Hepatocyte (in vitro differentiated cells): ENCODE results near the gene WWTR1. TPM values are rescaled to one million over a fixed set of nuclear protein-coding genes. Genes with fewer than 3 reads are reported as not detected.

ENCODE experiments used
- DNase-seq: peaks from one replicate; pipeline ENCODE4 v3.0.0-alpha.2; 2016; ENCODE audit warnings: low spot score
- H2AFZ ChIP-seq: fragments of 200-600 bp; sonication (generic); 2 replicates; pipeline ENCODE4 v1.6.0; 2016; ENCODE audit warnings: antibody characterized with exemption, mild to moderate bottlenecking
- H3K27ac ChIP-seq: fragments of 200-600 bp; sonication (generic); 2 replicates; pipeline ENCODE4 v1.5.1; 2016; ENCODE audit warnings: mild to moderate bottlenecking
- H3K27me3 ChIP-seq: fragments of 200-600 bp; sonication (generic); 2 replicates; pipeline ENCODE4 v1.6.1; 2016
- H3K36me3 ChIP-seq: fragments of 200-600 bp; sonication (generic); replicated peaks from 2 replicates; pipeline ENCODE4 v1.5.1; 2016; ENCODE audit warnings: low read depth; ENCODE audit not compliant: insufficient read depth
- H3K4me1 ChIP-seq: fragments of 200-600 bp; sonication (generic); 2 replicates; pipeline ENCODE4 v1.5.1; 2016; ENCODE audit warnings: mild to moderate bottlenecking, moderate library complexity; ENCODE audit not compliant: insufficient read depth
- H3K4me2 ChIP-seq: fragments of 200-600 bp; sonication (generic); 2 replicates; pipeline ENCODE4 v1.6.0; 2016
- H3K4me3 ChIP-seq: fragments of 200-600 bp; sonication (generic); 2 replicates; pipeline ENCODE4 v1.5.1; 2016; ENCODE audit warnings: mild to moderate bottlenecking
- H3K79me2 ChIP-seq: fragments of 200-600 bp; sonication (generic); 2 replicates; pipeline ENCODE4 v1.6.0; 2017; ENCODE audit warnings: mild to moderate bottlenecking
- H3K9me2 ChIP-seq: fragments of 200-600 bp; sonication (generic); replicated peaks from 2 replicates; pipeline ENCODE4 v1.6.0; 2017; ENCODE audit warnings: mild to moderate bottlenecking; ENCODE audit not compliant: insufficient read depth
- H3K9me3 ChIP-seq: fragments of 200-600 bp; sonication (generic); 2 replicates; pipeline ENCODE4 v1.5.1; 2016; ENCODE audit warnings: low read depth, mild to moderate bottlenecking
- H4K20me1 ChIP-seq: fragments of 200-600 bp; sonication (generic); 2 replicates; pipeline ENCODE4 v1.6.0; 2016; ENCODE audit warnings: mild to moderate bottlenecking; ENCODE audit not compliant: insufficient read depth, poor library complexity, severe bottlenecking
- EZH2 ChIP-seq: fragments of 200-600 bp; sonication (generic); IDR thresholded peaks from 2 replicates; pipeline ENCODE4 v1.6.1; 2016; ENCODE audit warnings: antibody characterized with exemption, mild to moderate bottlenecking, borderline replicate concordance
- EZH2phosphoT487 ChIP-seq: fragments of 200-600 bp; sonication (generic); IDR thresholded peaks from one replicate; pipeline ENCODE4 v1.6.1; 2018; ENCODE audit warnings: antibody characterized with exemption, mild to moderate bottlenecking, low read depth, moderate library complexity; ENCODE audit not compliant: unreplicated experiment, severe bottlenecking
- WGBS: methylation state at CpG from one replicate; pipeline ENCODE4 v1.1.6; 2016; ENCODE audit warnings: low lambda C conversion rate; ENCODE audit errors: missing lambda C conversion rate; 5-methylcytosine and 5-hydroxymethylcytosine counted together
- polyA plus RNA-seq: library from polyadenylated mRNA; unstranded; fragments of >200 nt; fragmentation: Nextera tagmentation; extraction: Ambion mirVana; gene quantifications from 2 replicates; pipeline ENCODE4 v1.2.1, GENCODE V29; 2016
- total RNA-seq: library from RNA; depleted of rRNA; stranded (reverse); fragments of >200 nt; gene quantifications from 2 replicates; pipeline ENCODE4 v1.2.3, GENCODE V29; 2014
- TF ChIP-seq, protein P1 (sequence below): fragments of 200-600 bp; sonication (generic); IDR thresholded peaks from 2 replicates; pipeline ENCODE4 v1.5.1; 2016; ENCODE audit warnings: antibody characterized with exemption, mild to moderate bottlenecking; ENCODE audit not compliant: poor library complexity

Gene WWTR1
- total and polyA plus RNA-seq, 2 experiments from 2014 or later = 40.5 to 54.7 TPM

DNA sequence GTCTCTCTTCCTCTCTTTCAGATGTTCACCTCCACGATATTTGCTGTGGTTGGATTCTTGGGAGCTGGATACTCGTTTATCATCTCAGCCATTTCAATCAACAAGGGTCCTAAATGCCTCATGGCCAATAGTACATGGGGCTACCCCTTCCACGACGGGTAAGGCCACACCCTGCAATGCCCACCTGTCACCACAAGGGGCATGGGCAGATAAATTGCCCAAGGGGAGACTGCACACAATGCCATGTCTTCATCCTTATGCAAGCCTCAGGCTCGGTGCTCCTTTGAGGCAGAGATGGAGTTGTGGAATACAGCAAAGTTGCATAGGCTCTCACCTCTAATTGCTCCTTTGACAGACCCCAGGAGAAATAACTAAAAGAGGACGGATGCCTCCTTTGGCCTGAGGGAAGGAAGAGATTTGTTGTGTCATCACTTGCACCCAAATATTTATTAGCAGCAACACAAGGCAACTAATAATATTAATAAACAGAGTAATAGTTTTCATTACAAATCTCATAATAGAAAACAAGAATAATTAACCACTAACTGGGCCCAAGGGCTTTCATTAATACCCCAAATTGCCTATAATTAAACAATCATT, 170.1 kb downstream of the WWTR1 start:
- Histone ChIP-seq H2AFZ (no peak overlapping the region), H3K79me2 (no peaks in the 10 kb centered on the region), H3K36me3 (no peaks in the 10 kb centered on the region), H3K27ac (no peak overlapping the region), H3K4me3 (no peak overlapping the region), H4K20me1 (no peaks in the 10 kb centered on the region), H3K27me3 (no peaks in the 10 kb centered on the region), H3K4me1 (no peaks in the 10 kb centered on the region), H3K9me3 (no peaks in the 10 kb centered on the region), H3K9me2 (no peaks in the 10 kb centered on the region), H3K4me2 (no peak overlapping the region)
- DNase-seq = no peak
- TF ChIP-seq EZH2phosphoT487 = no peak
- TF ChIP-seq, protein P1, sequence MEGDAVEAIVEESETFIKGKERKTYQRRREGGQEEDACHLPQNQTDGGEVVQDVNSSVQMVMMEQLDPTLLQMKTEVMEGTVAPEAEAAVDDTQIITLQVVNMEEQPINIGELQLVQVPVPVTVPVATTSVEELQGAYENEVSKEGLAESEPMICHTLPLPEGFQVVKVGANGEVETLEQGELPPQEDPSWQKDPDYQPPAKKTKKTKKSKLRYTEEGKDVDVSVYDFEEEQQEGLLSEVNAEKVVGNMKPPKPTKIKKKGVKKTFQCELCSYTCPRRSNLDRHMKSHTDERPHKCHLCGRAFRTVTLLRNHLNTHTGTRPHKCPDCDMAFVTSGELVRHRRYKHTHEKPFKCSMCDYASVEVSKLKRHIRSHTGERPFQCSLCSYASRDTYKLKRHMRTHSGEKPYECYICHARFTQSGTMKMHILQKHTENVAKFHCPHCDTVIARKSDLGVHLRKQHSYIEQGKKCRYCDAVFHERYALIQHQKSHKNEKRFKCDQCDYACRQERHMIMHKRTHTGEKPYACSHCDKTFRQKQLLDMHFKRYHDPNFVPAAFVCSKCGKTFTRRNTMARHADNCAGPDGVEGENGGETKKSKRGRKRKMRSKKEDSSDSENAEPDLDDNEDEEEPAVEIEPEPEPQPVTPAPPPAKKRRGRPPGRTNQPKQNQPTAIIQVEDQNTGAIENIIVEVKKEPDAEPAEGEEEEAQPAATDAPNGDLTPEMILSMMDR = peak; percentile 16
- 71% methylated on average over 6 of the region's 6 CpGs for WGBS

DNA sequence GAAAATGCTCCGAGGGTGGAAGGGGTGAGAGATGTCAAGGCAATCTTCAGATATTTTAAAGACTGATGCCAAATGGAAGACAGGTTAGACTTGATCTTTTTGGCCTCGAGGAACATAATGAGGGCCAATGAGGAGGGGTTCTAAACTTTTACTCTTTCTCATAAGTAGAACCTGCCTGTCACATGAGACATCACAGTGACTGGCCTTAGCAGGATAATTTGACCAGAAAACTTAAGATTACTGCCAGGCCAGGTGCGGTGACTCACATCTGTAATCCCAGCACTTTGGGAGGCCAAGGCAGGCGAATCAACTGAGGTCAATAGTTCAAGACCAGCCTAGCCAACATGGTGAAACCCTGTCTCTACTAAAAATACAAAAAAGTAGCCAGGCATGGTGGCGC, 171.1 kb downstream of the WWTR1 start:
- TF ChIP-seq EZH2phosphoT487 (no peak), EZH2 (no peak)
- TF ChIP-seq, protein P1 = no peak
- Histone ChIP-seq H3K36me3 (no peaks in the 10 kb centered on the region), H4K20me1 (no peaks in the 10 kb centered on the region), H3K4me3 (no peak overlapping the region), H3K79me2 (no peaks in the 10 kb centered on the region), H3K27ac (no peak overlapping the region), H3K27me3 (no peaks in the 10 kb centered on the region), H3K4me2 (no peak overlapping the region), H2AFZ (no peak overlapping the region), H3K4me1 (no peaks in the 10 kb centered on the region), H3K9me3 (no peaks in the 10 kb centered on the region), H3K9me2 (no peaks in the 10 kb centered on the region)
- 76% methylated on average over 5 of the region's 5 CpGs for WGBS
- no peak for DNase-seq

DNA sequence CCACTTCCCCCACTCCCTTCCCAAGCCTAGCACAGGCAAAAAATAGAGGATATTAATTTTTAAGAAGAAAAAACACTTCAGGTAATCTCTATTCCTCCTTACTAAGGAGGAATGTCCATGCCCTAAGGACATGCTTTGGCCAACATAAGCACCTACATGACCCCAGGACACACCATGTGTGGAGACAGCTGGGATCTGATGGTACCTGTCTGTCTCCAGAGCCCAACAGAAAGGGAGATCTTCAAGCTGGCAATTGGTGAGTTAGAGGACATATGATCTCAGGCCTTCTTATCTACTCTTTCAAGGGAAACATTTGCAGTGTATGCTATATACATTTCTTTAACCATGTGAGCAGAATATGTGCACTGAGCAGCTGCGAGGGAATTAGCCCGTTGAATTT, 176.3 kb downstream of the WWTR1 start:
- Histone ChIP-seq H2AFZ (no peak overlapping the region), H3K4me3 (no peak overlapping the region), H3K4me2 (no peak overlapping the region), H4K20me1 (no peaks in the 10 kb centered on the region), H3K79me2 (peaks cover 7% of the 10 kb centered on the region), H3K27ac (no peak overlapping the region), H3K27me3 (no peaks in the 10 kb centered on the region), H3K36me3 (no peaks in the 10 kb centered on the region), H3K9me2 (no peaks in the 10 kb centered on the region), H3K9me3 (no peaks in the 10 kb centered on the region), H3K4me1 (no peaks in the 10 kb centered on the region)
- TF ChIP-seq EZH2phosphoT487 = no peak
- no peak for DNase-seq
- 81% methylated on average over 2 of the region's 2 CpGs for WGBS

DNA sequence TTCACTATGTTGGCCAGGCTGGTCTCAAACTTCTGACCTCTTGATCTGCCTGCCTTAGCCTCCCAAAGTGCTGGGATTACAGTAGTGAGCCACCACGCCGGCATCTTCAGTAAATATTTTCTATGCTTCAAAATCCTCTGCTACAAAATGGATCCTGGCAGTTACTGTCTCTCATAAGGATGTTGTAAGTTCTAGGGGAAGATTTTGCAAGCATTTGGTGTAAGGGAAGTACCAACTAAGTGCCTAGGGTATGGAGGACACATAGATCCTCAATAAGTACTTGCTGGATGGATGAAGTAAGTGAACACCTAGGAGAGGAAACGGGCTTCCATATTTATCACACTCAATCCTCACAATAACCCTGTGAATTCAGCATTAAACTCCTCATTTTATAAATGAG, 176.8 kb downstream of the WWTR1 start:
- no peak overlapping the region for H3K4me3 ChIP-seq
- no peak overlapping the region for H3K4me2 ChIP-seq
- H3K4me1 ChIP-seq = no peaks in the 10 kb centered on the region
- H4K20me1 ChIP-seq = no peaks in the 10 kb centered on the region
- no peaks in the 10 kb centered on the region for H3K9me2 ChIP-seq
- TF ChIP-seq, protein P1 = no peak
- WGBS = 97% methylated on average over 3 of the region's 3 CpGs
- peaks cover 10% of the 10 kb centered on the region for H3K79me2 ChIP-seq
- DNase-seq = no peak
- H3K36me3 ChIP-seq = no peaks in the 10 kb centered on the region
- H3K27me3 ChIP-seq = no peaks in the 10 kb centered on the region
- H3K9me3 ChIP-seq = no peaks in the 10 kb centered on the region
- no peak overlapping the region for H3K27ac ChIP-seq
- H2AFZ ChIP-seq = no peak overlapping the region
